ENCODE results near the gene TSEN54. TPM values are rescaled to one million over a fixed set of nuclear protein-coding genes. Genes with fewer than 3 reads are reported as not detected.

The TSEN54 gene
- total and polyA plus RNA-seq, 8 donors = 14.9 to 105 (median 19.5) TPM

GRCh38 chr17:75553295-75554110 is 37.2 kb downstream of the TSEN54 start:
- DNase-seq = no peak
- Histone ChIP-seq H3K27ac (peak overlapping the region in 2 of 4 donors; percentile 16 to 23), H3K4me3 (no peak overlapping the region), H3K4me1 (peaks cover 49 to 54% (median 50%) of the 10 kb centered on the region in 3 donors), H3K27me3 (no peaks in the 10 kb centered on the region), H3K36me3 (no peaks in the 10 kb centered on the region), H3K9me3 (no peaks in the 10 kb centered on the region)
- no peak for FAIRE-seq
- 82% methylated on average over 8 of the region's 8 CpGs for WGBS, 2 donors
- ATAC-seq = no peak
- intact Hi-C loops (cut with DNase I) = no loop called here
- no peak for TF ChIP-seq CTCF (IDR thresholded peaks at IDR 0.05)

- Histone ChIP-seq H3K4me3 (no peak overlapping the region), H3K27me3 (no peaks in the 10 kb centered on the region), H3K27ac (peak overlapping the region in 3 of 4 donors; percentile 92 to 93 (median 93)), H3K36me3 (no peaks in the 10 kb centered on the region), H3K4me1 (peaks cover 45 to 48% (median 47%) of the 10 kb centered on the region in 3 donors), H3K9me3 (no peaks in the 10 kb centered on the region)
- WGBS, 2 donors = 73 to 76% methylated on average over 21 of the region's 21 CpGs
- peak in 1 of 6 donors; percentile 83 for DNase-seq
- FAIRE-seq = no peak
- ATAC-seq = no peak
- no peak for TF ChIP-seq CTCF (IDR thresholded peaks at IDR 0.05)
- intact Hi-C loops (cut with DNase I) = no loop called here
Observed at GRCh38 chr17:75555679-75556153, 39.4 kb downstream of the TSEN54 start.

- 7 to 11% methylated on average over 15 of the region's 15 CpGs for WGBS, 2 donors
- peaks cover 40 to 42% (median 41%) of the 10 kb centered on the region in 3 donors for H3K4me1 ChIP-seq
- TF ChIP-seq CTCF (IDR thresholded peaks at IDR 0.05) = no peak
Observed at GRCh38 chr17:75557075-75557851, 40.9 kb downstream of the TSEN54 start.

DNA sequence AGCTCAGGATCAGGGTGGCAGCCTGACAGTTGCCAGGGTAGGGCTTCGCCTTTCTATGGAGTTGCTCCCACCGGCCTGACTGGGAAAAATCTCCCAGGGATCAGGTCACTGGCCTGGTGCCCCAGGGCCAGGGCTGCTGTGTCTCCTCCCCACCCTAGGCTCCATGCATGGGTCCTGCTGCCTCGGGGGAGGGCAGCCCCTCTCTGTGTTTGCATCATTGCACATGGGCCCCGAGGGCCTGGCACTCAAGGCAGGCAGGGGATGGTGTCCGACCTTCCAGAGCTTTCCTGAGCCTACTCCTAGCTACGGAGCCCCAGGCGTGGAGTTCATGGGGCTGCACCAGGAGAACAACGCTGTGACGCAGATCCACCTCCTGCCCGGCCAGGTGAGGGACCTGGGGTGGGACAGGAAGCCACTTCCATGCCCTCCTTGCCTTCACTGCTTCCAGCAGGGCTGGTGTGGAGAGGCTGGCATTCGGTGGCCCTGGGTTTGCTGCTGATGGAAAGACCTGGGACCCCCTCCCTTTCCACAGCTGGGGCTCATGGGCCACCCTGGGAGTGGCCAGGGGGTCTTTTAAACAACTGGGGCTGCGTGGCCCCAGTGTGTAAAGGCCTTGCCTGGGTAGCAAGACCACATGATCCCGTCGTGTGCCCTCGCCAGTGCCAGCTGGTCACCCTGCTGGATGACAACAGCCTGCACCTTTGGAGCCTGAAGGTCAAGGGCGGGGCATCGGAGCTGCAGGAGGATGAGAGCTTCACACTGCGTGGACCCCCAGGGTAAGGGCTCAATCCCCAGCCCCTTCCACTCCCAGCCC is 41.7 kb downstream of the TSEN54 start:
- TF ChIP-seq CTCF (IDR thresholded peaks at IDR 0.05) = no peak
- H3K27me3 ChIP-seq = no peaks in the 10 kb centered on the region
- H3K4me1 ChIP-seq = peaks cover 40 to 42% (median 41%) of the 10 kb centered on the region in 3 donors
- WGBS, 2 donors = 19 to 22% methylated on average over 16 to 18 of the region's 18 CpGs
- peak overlapping the region in 1 of 4 donors; percentile 25 for H3K4me3 ChIP-seq
- no peaks in the 10 kb centered on the region for H3K9me3 ChIP-seq
- peak overlapping the region; percentile 89 to 93 (median 92) for H3K27ac ChIP-seq
- intact Hi-C loops (cut with DNase I) = no loop called here
- H3K36me3 ChIP-seq = peaks cover 0 to 8% (median 4%) of the 10 kb centered on the region in 3 donors
- FAIRE-seq (no peak), DNase-seq (peak in 3 of 6 donors; percentile 53 to 84 (median 71)), ATAC-seq (peak in 2 of 4 donors; percentile 0)

More at GRCh38 chr17:75557075-75557851, 40.9 kb downstream of the TSEN54 start:
- Histone ChIP-seq H3K36me3 (peaks cover 0 to under 1% (median 0%) of the 10 kb centered on the region in 3 donors), H3K27ac (peak overlapping the region; percentile 89 to 93 (median 92)), H3K9me3 (no peaks in the 10 kb centered on the region), H3K4me3 (no peak overlapping the region), H3K27me3 (no peaks in the 10 kb centered on the region)
- ATAC-seq = peak; percentile 87 to 92 (median 89)
- intact Hi-C loops (cut with DNase I) = no loop called here
- peak; percentile 90 to 100 (median 99) for DNase-seq
- no peak for FAIRE-seq
